Memory B cell (primary cell): ENCODE measurements around the gene SIGLEC1.

Source experiments
- ATAC-seq: fragments of 150-1000 bp; cut with Tn5 transposase; 2 replicates; pipeline ENCODE4 v1.10.0; 2021; ENCODE audit warnings: low read depth, mild to moderate bottlenecking, moderate library complexity
- DNase-seq, 2 donors: peaks; one replicate each; pipeline ENCODE4 v3.0.0; 2022; ENCODE audit warnings: low spot score in 2 of 2
- H3K27ac Mint-ChIP-seq: one replicate; pipeline ENCODE4 v1.8.0; 2022; ENCODE audit warnings: mild to moderate bottlenecking, moderate library complexity, mixed read lengths
- H3K27me3 Mint-ChIP-seq: one replicate; pipeline ENCODE4 v1.8.0; 2022; ENCODE audit warnings: mixed read lengths
- H3K36me3 Mint-ChIP-seq: one replicate; pipeline ENCODE4 v1.8.0; 2022; ENCODE audit warnings: mild to moderate bottlenecking, mixed read lengths
- H3K4me1 Mint-ChIP-seq: one replicate; pipeline ENCODE4 v1.8.0; 2022; ENCODE audit warnings: mixed read lengths
- H3K4me3 Mint-ChIP-seq: one replicate; pipeline ENCODE4 v1.8.0; 2022; ENCODE audit warnings: mild to moderate bottlenecking, moderate library complexity, mixed read lengths
- H3K9me3 Mint-ChIP-seq: one replicate; pipeline ENCODE4 v1.8.0; 2022; ENCODE audit warnings: mixed read lengths

Gene SIGLEC1

GRCh38 chr20:3712279-3712873 lies at the start of gene SIGLEC1:
SIGLEC1 (minus strand) TSS chr20:3712600; CDS start chr20:3707128, 5,472 bp downstream.
- peaks cover 17% of the 10 kb centered on the region for H3K27me3 Mint-ChIP-seq
- H3K4me1 Mint-ChIP-seq = peaks cover 7% of the 10 kb centered on the region
- ATAC-seq (no peak), DNase-seq (no peak)
- no peaks in the 10 kb centered on the region for H3K36me3 Mint-ChIP-seq
- H3K9me3 Mint-ChIP-seq = no peaks in the 10 kb centered on the region
- no peak within 1 kb of the TSS for H3K27ac Mint-ChIP-seq
- no peak within 1 kb of the TSS for H3K4me3 Mint-ChIP-seq

GRCh38 chr20:3760655-3761348 lies 48.4 kb upstream of the SIGLEC1 start:
- H3K4me1 Mint-ChIP-seq = peaks cover 8% of the 10 kb centered on the region
- no peak overlapping the region for H3K4me3 Mint-ChIP-seq
- no peak for DNase-seq
- peak overlapping the region; percentile 35 for H3K27ac Mint-ChIP-seq
- H3K36me3 Mint-ChIP-seq = peaks cover 6% of the 10 kb centered on the region
- no peak for ATAC-seq
- no peaks in the 10 kb centered on the region for H3K27me3 Mint-ChIP-seq
- H3K9me3 Mint-ChIP-seq = no peaks in the 10 kb centered on the region

- Mint-ChIP-seq H3K36me3 (peaks cover 6% of the 10 kb centered on the region), H3K27me3 (no peaks in the 10 kb centered on the region), H3K27ac (no peak overlapping the region), H3K4me3 (no peak overlapping the region), H3K4me1 (peaks cover 8% of the 10 kb centered on the region), H3K9me3 (no peaks in the 10 kb centered on the region)
- ATAC-seq = no peak
- no peak for DNase-seq
Observed at GRCh38 chr20:3759884-3760283, 47.5 kb upstream of the SIGLEC1 start.

GRCh38 chr20:3759316-3759823 lies 47.0 kb upstream of the SIGLEC1 start:
- Mint-ChIP-seq H3K4me3 (no peak overlapping the region), H3K36me3 (peaks cover 6% of the 10 kb centered on the region), H3K9me3 (no peaks in the 10 kb centered on the region), H3K4me1 (peaks cover 5% of the 10 kb centered on the region), H3K27ac (no peak overlapping the region), H3K27me3 (no peaks in the 10 kb centered on the region)
- no peak for DNase-seq
- ATAC-seq = no peak

GRCh38 chr20:3758566-3758965 lies 46.2 kb upstream of the SIGLEC1 start:
- Mint-ChIP-seq H3K9me3 (no peaks in the 10 kb centered on the region), H3K27me3 (no peaks in the 10 kb centered on the region)

GRCh38 chr20:3757268-3757667 lies 44.9 kb upstream of the SIGLEC1 start:
- Mint-ChIP-seq H3K9me3 (no peaks in the 10 kb centered on the region), H3K36me3 (peaks cover 6% of the 10 kb centered on the region), H3K27ac (no peak overlapping the region), H3K4me3 (no peak overlapping the region), H3K27me3 (no peaks in the 10 kb centered on the region), H3K4me1 (peaks cover 7% of the 10 kb centered on the region)
- DNase-seq = no peak
- ATAC-seq = no peak

More at GRCh38 chr20:3758566-3758965, 46.2 kb upstream of the SIGLEC1 start:
- no peak for ATAC-seq
- no peak for DNase-seq
- Mint-ChIP-seq H3K4me1 (peaks cover 4% of the 10 kb centered on the region), H3K36me3 (peaks cover 6% of the 10 kb centered on the region), H3K27ac (no peak overlapping the region), H3K4me3 (no peak overlapping the region)

- Mint-ChIP-seq H3K27me3 (no peaks in the 10 kb centered on the region), H3K27ac (no peak overlapping the region), H3K4me3 (no peak overlapping the region), H3K4me1 (peaks cover 9% of the 10 kb centered on the region), H3K36me3 (peaks cover 4% of the 10 kb centered on the region), H3K9me3 (no peaks in the 10 kb centered on the region)
- DNase-seq (no peak), ATAC-seq (no peak)
Observed at GRCh38 chr20:3755814-3756480, 43.5 kb upstream of the SIGLEC1 start.

GRCh38 chr20:3755269-3755668 lies 42.9 kb upstream of the SIGLEC1 start:
- Mint-ChIP-seq H3K9me3 (no peaks in the 10 kb centered on the region), H3K36me3 (peaks cover 4% of the 10 kb centered on the region), H3K27me3 (no peaks in the 10 kb centered on the region), H3K4me1 (peaks cover 6% of the 10 kb centered on the region), H3K27ac (no peak overlapping the region), H3K4me3 (no peak overlapping the region)
- DNase-seq (no peak), ATAC-seq (no peak)

GRCh38 chr20:3754276-3754630 lies 41.9 kb upstream of the SIGLEC1 start:
- Mint-ChIP-seq H3K4me1 (peaks cover 6% of the 10 kb centered on the region), H3K4me3 (no peak overlapping the region), H3K27me3 (no peaks in the 10 kb centered on the region), H3K27ac (no peak overlapping the region), H3K36me3 (peaks cover 4% of the 10 kb centered on the region), H3K9me3 (no peaks in the 10 kb centered on the region)
- ATAC-seq (no peak), DNase-seq (no peak)

- H3K27me3 Mint-ChIP-seq = no peaks in the 10 kb centered on the region
- no peaks in the 10 kb centered on the region for H3K9me3 Mint-ChIP-seq
- peaks cover 4% of the 10 kb centered on the region for H3K36me3 Mint-ChIP-seq
- no peak overlapping the region for H3K27ac Mint-ChIP-seq
- DNase-seq = no peak
- no peak overlapping the region for H3K4me3 Mint-ChIP-seq
- no peak for ATAC-seq
- peaks cover 6% of the 10 kb centered on the region for H3K4me1 Mint-ChIP-seq
Observed at GRCh38 chr20:3753501-3754275, 41.3 kb upstream of the SIGLEC1 start.

- no peak overlapping the region for H3K4me3 Mint-ChIP-seq
Observed at GRCh38 chr20:3753098-3753497, 40.7 kb upstream of the SIGLEC1 start.

GRCh38 chr20:3752386-3752759 lies 40.0 kb upstream of the SIGLEC1 start:
- peaks cover 6% of the 10 kb centered on the region for H3K4me1 Mint-ChIP-seq
- H3K4me3 Mint-ChIP-seq = peak overlapping the region; percentile 73
- H3K36me3 Mint-ChIP-seq = no peaks in the 10 kb centered on the region
- DNase-seq (no peak), ATAC-seq (no peak)
- H3K27ac Mint-ChIP-seq = no peak overlapping the region
- no peaks in the 10 kb centered on the region for H3K27me3 Mint-ChIP-seq
- H3K9me3 Mint-ChIP-seq = no peaks in the 10 kb centered on the region

More at GRCh38 chr20:3753098-3753497, 40.7 kb upstream of the SIGLEC1 start:
- no peaks in the 10 kb centered on the region for H3K9me3 Mint-ChIP-seq
- H3K4me1 Mint-ChIP-seq = peaks cover 6% of the 10 kb centered on the region
- H3K27me3 Mint-ChIP-seq = no peaks in the 10 kb centered on the region
- DNase-seq = peak; percentile 33 to 37
- peaks cover 2% of the 10 kb centered on the region for H3K36me3 Mint-ChIP-seq
- H3K27ac Mint-ChIP-seq = no peak overlapping the region
- ATAC-seq = peak; percentile 64

GRCh38 chr20:3751675-3752385 lies 39.4 kb upstream of the SIGLEC1 start:
- Mint-ChIP-seq H3K4me1 (peaks cover 6% of the 10 kb centered on the region), H3K4me3 (peak overlapping the region; percentile 73), H3K27ac (no peak overlapping the region), H3K27me3 (no peaks in the 10 kb centered on the region), H3K36me3 (no peaks in the 10 kb centered on the region), H3K9me3 (no peaks in the 10 kb centered on the region)
- DNase-seq = peak in 1 of 2 donors; percentile 21
- ATAC-seq = peak; percentile 68
